ENCODE measurements around the gene DNAJA3.

Gene DNAJA3

DNA sequence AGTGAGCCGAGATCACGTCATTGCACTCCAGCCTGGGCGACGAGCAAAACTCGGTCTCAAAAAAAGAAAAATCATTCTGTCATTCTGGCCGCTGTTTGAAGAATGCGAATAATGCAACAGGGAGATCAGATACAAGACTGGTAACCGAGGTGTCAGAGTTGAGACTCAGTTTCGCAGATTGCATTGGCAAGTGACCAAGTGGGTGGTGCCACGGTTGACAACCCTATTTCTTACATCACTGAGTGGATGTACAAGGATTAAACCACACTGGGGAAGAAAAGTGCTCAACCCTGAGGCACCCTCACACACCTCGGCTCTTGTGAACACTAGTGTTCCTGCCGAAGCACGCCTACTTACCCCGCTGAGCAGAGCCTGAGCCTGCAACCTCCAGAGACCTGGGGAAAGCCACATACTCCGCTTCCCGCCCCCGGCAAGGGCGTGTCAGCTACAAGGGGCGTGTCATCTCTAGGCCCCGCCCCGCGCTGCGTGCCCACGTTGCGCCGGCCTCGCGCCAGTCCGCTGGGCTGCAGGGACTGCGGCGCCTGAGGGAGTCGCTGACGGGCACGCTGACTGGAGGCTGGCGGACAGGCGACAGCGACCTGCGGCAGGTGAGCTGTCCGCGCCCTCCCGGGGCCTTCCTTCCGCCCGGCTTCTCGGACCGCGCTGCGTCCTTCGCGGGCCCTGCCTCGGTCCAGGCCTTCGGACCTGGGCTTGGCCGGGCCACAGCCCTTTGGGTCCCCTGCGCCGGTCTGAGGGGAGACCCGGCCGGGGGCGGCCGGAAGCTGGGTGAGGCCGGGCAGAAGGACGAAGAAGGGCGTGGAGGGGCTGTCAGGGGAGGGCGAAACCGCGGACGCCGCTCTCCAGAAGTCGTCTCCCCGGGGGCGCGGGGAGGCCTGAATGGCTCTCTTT is 50.5 kb downstream of the DNAJA3 start, which contains the start of gene HMOX2:
Gene HMOX2, plus strand, starts transcription at position 519 of the 909 bp plus-strand sequence. CDS start 29,127 bp downstream, outside the sequence.
- DNase-seq: peak; percentile 94 to 97 (median 97)

DNA sequence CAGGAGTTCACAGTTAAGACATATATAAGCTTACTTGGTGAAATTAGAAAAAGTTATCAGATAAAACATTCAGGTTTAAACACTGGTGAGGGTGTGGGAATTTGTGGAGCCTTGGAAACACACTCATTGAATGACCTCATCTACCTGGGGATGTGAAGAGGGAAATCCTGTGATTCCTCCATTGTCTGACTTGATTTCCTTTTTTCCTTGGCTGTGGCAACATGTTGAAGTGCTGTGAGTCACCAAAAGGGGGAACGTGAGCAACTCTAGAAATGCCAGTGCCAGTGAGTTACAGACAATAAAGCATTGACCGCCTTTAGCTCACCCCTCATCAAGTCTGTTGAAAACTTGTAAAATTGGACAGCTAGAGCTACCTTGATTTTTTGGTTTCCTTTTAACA is 52.3 kb downstream of the DNAJA3 start:
- DNase-seq: peak; percentile 68 to 87 (median 84)

DNA sequence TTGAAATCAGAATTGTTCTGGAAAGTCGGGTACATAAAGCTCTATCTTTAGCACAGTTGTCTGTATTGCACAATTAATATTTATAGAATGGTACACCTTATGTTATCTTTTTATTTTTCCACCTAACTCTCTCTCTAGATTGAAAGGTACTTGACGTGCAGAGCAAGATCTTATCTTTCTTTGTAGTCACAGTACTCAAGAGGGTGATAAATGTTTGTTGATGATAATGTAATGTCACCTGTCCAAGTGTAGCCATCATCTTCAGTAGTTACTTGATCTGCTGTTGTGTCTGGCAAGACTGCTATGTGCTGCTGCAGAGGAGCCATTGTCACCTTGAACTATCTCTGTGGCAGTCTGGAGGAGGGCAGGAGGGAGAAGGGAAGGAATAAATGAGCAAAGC is 55.9 kb downstream of the DNAJA3 start:
- no peak for DNase-seq

DNA sequence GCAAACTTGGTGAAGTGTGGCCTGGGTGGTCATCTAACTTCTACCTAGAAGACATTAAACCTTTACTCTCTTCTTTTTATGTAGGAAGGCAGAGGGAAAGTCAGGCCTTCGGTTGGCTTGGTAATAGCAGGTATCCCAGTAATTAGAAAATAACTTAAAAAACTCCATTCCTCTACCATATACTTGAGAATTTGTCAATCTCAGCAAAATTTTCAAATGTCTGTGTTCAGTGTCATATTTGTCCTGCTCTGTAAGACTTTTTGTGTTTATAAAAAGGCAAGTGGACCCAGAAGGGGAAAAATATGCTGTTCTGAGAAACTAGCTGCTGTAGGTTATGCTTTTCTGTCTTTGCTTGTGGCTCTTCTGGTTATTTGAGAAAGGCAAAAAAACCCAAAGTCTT is 56.3 kb downstream of the DNAJA3 start:
- no peak for DNase-seq

DNA sequence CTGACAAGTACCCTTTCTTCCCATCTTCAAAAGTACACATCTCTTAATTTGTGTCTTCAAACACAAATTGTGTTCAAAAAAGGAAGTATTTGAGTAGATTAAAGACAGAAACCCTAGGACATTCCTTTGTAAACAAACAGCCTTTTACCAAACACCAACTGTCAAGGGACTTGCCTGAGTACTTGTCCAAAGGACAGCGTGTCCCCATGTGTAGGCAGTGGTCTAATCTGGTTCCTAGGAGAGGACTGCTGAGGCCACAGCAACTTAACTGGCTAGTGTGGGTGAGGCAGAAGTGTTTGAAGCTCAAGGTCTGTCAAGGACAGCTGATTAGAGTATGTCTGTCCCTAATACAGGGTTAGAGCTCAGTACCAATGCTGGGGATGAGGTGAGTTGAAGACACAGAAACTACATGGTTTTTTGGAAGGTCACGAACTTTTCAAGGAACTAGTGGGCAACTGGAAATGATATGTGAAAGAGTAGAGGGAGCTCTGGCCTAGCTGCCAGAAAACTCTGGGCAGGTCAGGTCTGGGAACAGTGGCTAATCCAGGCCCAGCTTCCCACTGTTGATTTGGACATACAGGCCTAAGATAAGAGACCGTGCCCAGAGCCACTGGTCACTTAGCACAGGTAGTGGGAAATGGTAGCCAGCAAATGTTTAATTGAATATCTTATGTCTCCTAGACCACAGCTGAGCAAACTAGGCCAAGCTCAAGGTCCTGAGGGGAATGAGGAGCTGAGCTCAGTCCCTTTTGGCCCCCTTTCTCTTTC is 60.6 kb downstream of the DNAJA3 start:
- DNase-seq: no peak

DNA sequence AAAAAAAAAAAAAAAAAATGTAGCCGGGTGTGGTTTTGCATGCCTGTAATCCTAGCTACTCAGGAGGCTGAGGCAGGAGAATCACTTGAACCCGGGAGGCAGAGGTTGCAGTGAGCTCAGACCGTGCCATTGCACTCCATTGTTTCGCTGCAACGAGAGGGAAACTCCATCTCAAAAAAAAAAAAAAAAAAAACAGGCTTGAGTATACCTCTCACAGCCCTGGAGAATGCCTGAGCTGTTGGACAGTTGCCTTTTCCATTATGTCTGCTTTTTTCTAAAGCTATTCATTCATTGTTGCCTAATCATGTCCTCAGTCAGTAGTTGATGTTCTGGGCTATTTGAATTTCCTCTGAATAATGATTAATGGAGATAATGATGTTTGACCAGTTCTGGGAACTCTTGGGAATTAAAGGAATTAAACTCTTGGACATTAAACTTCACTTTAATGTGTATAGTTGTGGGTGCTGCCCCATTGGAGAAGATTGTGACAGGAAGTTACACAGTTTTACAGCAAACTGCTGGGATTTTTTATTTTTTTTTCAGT is 62.4 kb downstream of the DNAJA3 start:
- peak in 1 of 3 donors; percentile 26 for DNase-seq

DNA sequence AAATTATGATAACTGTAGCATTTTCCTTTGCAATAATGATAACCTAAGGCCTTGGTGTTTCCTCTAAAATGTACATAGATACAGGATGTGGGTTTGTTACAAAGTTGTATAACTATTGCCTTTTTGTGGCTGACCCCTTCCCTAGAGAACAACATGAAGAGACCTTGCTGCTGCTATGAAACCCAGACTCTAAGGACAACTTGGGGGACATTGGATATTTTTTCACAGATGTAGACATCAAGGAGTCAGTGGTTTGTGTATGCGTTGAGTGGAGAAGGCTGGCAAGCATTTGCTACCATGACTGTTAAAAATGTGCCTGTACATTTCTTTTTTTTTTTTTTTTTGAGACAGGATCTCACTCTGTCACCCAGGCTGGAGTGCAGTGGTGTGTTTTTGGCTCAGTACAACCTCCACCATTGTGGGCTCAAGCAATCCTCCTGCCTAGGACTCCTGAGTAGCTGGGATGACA is 62.9 kb downstream of the DNAJA3 start:
- no peak for DNase-seq

DNA sequence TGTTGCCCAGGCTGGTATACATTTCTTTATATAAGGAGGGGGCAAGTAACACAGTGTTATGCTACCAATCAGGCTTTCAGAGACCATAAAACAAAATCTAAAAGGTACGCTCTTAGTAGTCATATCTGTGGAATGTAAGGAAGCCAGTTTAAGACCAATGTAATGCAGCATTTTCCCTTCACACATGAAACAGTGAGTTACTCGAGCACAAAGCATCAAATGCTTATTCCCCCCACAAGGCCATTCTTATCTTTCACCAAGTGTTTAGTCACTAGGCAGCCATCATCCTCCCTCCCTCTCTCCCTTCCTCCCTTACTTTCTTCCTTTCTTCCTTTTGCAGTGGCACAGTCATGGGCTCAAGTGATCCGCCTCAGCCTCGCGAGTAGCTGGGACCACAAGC is 63.4 kb downstream of the DNAJA3 start:
- no peak for DNase-seq

DNA sequence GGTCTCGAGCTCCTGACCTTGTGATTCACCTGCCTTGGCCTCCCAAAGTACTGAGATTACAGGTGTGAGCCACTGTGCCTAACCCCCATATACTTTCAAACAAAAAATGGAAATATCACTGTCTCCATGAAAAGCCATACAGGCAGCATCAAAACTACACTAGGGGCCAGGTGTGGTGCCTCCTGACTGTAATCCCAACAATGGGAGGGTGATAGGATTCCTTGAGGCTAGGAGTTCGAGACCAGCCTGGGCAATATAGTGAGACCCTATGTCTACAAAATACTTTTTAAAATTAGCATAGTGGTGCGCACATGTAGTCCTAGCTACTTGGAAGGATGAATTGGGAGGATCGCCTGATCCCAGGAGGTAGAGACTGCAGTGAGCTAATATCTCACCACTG is 66.2 kb downstream of the DNAJA3 start:
- no peak for DNase-seq

DNA sequence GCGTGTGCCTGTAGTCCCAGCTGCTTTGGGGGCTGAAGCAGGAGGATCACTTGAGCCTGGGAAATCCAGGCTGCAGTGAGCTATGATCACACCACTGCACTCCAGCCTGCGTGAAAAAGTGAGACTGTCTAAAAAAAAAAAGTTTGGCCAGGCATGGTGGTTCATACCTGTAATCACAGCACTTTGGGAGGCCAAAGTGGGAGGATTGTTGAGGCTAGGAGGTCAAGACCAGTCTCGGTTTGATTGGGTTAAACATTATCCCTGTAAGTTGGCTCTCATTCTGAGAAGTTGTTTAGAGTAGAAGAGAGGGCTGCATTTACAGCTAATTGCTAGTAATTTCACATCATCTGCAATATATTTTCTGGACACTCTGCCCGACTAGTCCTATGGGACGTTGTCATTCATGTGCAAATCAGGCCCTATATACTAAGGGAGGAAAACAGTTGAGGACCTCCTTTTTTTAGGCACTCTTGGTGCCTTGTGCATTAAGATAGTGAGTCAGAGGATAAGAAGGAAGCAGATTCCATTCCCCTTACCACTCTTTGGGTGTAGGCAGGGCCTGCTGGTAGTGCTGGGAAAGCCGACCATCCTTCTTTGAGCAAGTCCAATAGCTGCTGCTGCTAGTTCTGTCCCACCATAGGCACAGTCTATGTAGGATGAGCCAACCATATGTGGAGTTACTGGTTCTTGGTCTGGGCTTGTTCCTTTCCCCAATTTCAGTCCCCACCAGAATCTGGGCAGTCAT is 69.2 kb downstream of the DNAJA3 start:
- no peak for DNase-seq

DNA sequence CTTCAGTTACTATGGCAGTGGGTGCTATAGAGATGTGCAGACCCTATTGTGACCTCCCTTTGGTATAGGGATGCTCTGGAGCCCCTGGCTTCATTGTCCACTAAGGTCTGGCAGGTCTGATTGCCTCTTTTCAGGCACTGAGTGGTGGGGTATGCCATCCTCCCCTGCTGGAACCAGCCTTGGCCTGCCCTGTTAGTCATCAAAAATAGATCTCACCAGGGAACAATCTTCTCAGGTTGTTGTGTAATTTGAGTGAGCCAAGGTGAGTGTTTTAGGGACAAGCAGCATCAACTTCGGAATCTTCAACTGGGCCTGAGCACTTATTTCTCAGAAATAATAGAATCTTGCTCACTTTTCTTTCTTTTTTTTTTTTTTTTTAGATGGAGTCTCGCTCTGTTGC is 70.1 kb downstream of the DNAJA3 start:
- no peak for DNase-seq

DNA sequence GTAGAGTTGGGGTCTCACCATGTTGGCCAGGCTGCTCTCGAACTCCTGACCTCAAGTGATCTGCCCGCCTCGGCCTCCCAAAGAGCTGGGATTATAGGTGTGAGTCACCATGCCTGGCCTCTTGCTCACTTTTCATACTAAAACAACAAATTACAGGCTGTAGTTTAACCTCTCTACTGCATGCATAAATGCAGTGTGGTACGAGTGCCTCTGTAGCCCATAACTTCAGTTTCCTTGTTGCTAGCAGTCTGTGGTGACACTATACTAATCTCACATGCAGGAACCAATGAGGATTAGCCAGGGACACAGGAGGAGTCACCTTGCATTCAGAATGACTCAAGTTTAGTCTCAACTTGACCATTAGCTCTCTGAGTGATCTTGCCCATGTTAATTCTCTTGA is 70.6 kb downstream of the DNAJA3 start:
- DNase-seq: no peak

DNA sequence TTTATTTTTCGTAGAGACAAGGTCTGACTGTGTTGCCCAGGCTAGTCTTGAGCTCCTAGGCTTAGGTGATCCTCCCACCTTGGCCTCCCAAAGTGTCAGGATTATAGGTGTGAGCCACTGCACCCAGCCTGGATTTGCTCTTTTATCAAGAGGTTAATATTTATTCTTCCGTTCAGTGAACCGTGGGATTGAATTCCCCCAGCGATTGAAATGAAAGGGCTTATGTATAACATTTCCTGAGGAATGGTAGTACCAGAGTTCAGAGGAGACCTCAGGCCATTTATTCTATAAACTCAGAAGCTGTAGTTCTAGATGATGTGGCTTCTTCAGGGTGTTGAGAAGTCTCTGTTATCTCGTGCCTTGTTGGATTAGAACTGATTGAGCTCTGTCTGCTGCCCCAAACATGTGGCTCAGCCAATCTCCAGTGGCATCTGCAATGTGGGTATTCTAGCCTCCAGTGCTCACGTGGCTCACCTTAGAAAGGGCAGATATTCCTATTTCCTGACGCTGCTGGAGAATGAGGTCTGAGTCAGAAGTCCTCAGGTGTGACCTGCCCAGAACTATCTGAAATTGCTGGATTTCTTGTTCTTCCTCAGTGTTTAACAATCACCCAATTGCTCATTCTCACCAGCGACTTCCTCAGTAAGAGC is 73.0 kb downstream of the DNAJA3 start:
- DNase-seq: no peak

DNA sequence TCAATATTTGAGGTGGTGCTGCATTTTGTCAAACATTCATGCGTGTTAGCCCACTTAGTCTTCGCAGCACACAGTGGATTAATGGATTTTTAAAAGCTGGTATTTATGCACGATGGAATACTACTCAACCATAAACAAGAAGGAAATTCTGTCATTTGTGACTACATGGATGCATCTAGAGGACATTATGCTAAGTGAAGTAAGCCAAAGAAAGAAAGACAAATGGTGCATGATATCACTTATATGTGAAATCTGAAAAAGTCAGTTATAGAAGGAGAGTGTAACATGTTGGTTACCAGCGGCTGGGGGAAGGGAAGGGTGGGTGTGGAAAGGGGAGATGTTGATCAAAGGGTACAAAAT is 73.5 kb downstream of the DNAJA3 start:
- no peak for DNase-seq

DNA sequence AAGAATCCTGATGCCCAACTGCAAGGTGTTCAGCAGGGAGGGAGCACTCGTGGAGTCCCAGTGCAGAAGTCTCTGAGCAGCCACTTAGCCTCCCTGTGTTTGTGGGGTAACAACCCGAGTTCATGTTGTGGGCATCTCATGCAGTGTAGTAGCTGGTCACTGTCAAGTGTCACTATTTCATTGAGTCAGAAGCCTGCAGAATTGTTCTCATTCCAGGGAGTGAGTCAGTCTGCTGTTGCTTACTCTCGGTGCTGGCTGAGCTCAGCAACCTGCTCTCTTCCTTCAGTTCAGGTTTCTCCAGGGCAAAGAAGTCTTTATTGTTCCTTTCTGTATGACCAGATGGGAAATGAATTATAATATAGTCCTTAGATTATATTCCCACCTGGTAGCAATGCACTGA is 74.6 kb downstream of the DNAJA3 start:
- DNase-seq: peak; percentile 53 to 67 (median 64)

DNA sequence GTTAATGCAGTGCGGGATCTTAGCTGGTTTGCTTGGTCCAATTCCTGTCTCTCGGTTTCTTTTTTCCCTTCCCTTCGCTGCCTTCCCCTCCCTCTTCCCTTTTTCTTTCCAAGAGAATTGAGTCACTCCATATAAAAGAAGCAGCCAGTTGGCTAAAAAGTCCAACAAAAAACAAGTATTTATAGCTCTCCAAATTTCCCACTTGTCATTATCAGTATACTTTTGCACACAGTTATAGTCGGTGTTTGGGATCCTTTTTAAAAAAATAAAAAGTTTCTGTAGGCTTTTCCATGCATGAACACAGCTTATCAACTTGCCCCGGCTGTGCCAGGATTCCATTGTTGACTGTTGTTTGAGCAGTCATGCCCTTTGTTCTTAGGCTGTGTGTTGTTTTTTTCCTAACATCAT is 75.4 kb downstream of the DNAJA3 start:
- peak in 2 of 3 donors; percentile 23 to 37 for DNase-seq

DNA sequence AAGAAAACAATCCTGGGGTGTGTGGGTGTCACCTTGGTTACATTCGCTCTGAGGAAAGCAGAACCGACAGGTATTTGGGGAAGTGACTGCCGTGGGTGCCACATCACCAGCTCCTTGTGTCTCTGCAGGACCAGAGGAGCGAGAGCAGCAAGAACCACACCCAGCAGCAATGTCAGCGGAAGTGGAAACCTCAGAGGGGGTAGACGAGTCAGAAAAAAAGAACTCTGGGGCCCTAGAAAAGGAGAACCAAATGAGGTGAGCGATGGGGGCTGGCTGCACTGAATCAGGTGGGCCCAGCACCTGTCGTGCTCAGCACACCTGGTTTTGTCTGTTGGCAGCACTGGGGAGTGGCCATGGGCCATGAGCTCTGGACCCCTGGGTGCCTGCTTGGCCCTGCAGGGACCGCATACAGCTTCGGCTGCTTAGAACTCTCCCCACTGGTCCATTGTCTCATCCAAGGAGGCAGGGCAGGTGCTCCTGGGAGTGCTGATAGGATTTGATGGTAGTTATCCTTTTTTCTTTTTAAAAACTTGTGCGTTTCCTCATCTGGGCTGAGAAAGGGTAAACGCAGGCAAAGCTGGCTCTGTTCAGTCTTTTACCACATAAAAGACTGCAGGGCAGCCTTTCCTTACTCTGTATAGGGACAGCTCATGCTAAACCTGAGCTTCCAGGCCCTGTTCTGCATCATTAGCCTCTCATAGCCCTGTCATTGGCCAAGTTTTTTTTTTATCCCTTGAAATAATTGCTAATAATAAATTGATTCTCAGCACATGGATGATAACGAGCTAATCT is 79.9 kb downstream of the DNAJA3 start:
- DNase-seq: peak; percentile 34 to 37 (median 35)

Measured in suppressor macrophage treated with lipopolysaccharide for 1 hour (primary cell).